GM18505 (cell line): Measurements from ENCODE around the gene C1QTNF2.

ENCODE experiments used
- ATAC-seq: cut with Tn5 transposase; IDR thresholded peaks from one replicate; pipeline ENCODE4 v1.9.1; 2021; ENCODE audit not compliant: unreplicated experiment
- POLR2A ChIP-seq: IDR thresholded peaks from 4 replicates; pipeline ENCODE4 v1.6.1; 2011; ENCODE audit warnings: borderline replicate concordance; ENCODE audit not compliant: insufficient read depth, insufficient read length; ENCODE audit errors: extremely low read depth

C1QTNF2 gene

DNA sequence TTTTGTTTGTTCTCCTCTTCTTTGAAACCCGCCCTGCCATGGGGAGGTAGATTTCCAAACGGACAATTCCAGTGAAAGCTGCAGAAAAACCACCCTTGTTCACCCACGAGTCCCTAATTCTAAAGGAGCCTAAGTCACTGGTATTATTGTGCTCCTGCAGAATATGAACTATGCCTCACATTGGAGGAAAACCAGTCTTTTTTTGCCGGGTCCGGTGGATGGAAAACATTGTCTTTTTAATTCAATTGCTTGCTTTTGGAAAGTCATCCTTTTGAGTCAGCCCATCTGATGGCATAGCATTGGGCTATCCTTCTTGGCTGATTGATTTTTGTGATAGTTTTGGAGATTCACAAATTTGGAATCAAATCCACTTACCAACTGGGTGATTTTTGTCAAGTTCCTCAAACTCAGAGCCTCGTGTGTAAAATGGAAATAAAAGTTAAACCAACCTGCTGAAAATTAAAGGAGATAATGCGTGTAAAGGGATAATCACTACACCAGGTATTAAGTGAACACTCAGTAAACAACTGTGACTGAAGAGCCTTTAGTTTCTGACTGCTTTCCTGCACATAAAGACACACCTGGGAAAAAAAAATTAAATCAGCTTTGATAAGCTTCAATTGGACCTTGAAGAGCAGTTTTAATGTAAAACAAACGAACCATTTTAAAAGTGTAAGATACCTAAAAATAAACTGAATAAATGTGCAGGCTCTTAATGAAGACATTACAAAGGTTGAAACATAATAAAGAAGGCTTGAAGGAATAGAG is 57.3 kb downstream of the C1QTNF2 start:
- no peak for ATAC-seq
- TF ChIP-seq POLR2A: no peak

DNA sequence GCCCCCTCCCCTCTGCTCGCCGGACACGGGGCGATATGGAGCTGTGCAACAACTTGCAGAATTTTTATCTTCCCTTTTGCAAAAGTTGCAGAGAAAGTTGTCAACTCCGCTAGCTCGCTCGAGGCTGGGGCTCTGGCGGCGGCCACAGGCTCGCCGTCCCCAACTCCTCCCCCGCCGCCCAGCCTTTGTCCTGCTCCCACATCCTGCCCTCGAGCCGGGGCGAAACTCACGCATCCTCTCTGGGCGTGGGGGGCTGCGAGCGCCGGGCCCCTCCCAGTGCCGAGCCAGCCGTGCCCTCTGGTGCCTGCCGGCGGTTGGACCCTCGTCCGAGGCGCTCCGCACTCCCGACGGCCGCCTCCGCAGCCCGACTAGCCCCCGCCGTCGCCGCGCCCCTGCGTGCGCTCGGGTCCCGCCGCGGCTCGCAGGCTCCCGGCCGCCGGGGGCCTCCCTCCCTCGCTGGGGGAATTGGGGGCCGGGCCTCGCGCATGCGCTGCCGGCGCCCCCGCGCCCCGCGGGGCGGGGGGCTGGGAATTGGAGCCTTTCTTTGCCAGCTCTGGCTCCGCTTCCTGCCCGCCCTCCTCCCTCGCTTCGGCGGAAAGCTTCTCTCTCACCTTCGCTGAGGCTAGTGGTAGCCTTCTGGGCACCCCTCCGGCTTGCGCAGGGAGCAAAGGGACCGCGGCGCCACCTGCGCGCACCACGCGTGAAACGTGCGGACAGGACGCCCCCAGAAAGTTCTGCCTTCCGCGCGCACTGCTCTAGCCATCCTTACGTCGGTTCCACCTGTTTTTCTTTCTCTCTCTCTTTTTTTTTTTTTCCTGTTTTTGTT is 58.1 kb downstream of the C1QTNF2 start, which contains the start of gene CCNJL:
TSS of gene CCNJL (minus strand) at position 431 of the 826 bp plus-strand sequence. CDS start 641 bp downstream, outside the sequence.
- no peak for TF ChIP-seq POLR2A
- peak; percentile 57 for ATAC-seq

DNA sequence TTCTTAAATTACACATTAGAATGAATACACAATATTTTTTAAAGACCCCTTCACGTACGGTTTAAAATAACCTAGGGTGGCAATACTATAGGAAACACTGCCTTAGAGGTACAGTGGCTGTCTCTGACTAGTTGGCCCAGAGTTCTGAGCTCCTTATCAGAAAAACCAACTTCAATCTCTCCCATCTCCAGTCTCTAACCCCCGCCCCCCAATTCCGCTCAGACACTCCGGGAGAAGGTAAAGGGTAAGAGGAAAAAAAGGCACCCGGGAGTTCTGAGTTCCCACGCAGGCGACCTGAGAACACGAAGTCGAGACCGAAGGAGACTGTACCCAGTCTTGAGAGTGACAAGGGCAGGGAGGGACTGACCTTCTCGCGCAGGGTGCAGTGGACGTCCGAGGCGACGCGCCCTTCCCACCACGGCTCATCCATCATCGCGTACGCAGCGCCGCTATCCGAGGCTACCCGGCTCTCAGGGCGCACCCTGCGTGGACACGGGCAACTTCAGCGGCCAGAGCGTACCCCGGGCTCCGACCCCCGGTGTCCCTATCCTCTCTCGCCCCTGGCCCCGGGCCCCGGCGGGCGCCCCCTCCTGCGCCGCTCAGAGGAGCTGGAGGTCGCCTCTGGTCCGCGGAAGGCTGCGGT is 58.8 kb downstream of the C1QTNF2 start:
- ATAC-seq: peak; percentile 5
- TF ChIP-seq POLR2A: no peak

DNA sequence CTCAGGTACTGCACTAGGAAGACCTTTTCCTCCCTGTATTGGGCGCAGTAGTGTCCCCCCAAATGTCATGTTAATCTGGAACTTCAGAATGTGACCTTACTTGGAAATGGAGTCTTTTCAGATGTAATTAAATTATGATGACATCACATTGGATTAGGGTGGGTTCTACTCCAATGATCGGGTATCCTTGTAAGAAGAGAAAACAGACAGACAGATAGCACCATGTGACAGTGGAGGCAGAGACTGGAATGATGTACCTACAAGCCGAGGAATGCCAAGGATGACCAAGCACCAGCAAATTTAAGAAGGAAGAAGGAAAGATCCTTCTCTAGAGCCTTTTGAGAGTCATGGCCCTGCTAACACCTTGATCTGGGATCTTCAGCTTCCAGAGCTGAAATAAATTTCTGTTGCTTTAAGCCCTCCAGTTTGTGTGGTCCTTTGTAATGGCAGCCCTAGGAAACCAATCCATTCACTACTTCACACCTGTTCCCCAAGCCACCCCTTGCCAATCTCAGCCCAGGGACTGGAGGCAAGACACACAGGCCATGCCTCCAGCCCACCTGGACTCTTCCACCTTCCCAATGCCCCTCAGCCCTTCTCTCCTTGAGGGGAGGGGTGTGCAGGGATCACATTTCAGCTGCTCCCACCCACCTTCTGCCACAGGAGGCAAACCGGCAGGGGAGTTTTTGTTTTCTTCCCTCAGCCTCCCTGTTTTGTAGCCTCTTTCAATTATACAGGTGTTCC is 59.7 kb downstream of the C1QTNF2 start:
- no peak for ATAC-seq
- TF ChIP-seq POLR2A: no peak

DNA sequence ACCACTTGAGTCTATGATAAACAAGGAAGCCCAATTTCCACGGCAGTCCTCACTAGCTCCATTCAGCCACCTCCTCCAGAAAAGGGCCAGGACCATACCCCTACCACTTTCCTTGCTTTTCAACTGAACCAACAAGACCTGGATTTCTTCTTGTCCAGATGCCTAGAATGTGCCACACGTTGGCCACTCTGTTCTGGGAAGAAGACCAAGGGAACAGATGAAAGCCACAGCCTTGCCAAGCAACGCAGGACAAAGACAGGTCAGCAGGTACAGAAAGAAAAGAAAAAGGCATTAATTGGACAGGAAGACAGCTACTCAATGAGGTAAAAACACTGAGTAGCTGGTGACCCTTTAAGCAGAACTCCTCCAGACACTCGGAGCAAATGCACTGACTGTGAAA is 60.3 kb downstream of the C1QTNF2 start:
- no peak for ATAC-seq
- no peak for TF ChIP-seq POLR2A

DNA sequence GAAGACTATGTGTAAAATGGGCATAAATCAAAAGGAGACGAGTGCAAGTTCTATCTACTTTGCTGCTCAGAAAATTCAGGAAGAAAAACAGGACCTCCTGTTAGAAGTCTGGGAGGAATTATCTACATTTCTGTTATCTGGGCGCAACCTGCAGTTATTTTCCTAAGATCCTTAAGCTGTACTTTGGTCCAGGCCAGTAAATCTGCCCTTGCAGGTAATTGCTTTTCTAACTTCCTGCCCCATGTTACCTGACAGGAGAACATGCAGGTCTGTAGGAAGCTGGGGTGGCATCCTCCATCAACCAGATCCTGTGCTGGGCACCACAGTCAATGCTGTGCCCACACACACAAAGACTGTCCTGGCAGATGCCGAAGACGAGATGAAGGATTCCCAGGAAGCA is 63.7 kb downstream of the C1QTNF2 start:
- TF ChIP-seq POLR2A: no peak

DNA sequence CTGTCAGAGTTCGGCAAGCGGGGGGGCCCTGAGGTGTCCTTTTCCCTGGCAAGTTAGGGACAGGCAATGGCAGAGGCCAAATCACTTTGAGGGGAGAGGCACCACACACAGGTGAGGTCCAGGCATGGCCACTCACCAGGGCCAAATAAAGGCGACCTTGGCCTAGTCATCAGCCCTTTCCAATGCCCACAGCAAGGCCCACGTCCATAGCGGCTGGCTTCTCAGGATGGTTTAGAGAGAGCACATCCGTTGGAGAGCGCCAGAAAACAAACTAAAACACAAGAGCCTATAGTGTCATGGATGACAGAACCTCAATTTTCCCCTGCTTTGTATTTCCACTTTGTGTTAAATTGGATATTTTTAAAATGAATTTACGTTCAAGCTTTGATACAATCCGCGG is 65.1 kb downstream of the C1QTNF2 start:
- no peak for TF ChIP-seq POLR2A
- no peak for ATAC-seq

More for the DNA sequence above, 63.7 kb downstream of the C1QTNF2 start:
- no peak for ATAC-seq

DNA sequence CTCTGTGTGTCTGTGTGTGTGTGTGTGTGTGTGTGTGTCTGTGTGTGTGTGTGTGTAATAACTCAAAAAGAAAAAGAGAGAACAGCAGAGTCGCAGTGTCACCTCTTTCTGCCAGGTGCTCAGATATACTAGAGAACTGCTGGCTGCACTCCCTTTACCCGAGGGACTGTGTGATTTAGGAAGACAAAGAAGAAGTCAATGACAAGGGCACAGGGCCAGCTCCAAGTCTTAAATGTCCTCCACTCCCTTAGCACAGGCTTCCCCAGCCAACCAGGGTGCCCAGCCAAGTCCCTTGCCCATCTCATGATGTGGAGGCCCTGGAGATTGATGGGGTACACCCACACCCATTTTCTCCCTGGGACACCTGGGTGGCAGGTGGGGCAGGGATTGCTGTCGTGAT is 66.7 kb downstream of the C1QTNF2 start:
- ATAC-seq: no peak
- no peak for TF ChIP-seq POLR2A

DNA sequence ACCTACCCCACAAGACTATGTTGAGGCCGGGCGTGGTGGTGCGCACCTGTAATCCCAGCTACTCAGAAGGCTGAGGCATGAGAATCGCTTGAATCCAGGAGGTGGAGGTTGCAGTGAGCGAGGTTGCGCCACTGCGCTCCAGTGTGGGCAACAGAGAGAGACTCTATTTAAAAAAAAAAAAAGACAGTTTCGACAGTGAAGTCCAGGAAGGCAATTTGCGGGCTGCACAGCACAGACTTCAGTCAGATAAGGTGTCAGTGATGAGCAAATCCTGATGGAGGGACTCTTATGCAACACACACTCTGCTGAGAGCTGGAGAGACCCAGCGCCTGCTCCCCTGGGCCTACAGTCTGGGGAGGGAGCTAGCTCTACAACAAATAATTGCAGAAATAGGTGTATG is 72.2 kb downstream of the C1QTNF2 start:
- TF ChIP-seq POLR2A: no peak
- no peak for ATAC-seq

DNA sequence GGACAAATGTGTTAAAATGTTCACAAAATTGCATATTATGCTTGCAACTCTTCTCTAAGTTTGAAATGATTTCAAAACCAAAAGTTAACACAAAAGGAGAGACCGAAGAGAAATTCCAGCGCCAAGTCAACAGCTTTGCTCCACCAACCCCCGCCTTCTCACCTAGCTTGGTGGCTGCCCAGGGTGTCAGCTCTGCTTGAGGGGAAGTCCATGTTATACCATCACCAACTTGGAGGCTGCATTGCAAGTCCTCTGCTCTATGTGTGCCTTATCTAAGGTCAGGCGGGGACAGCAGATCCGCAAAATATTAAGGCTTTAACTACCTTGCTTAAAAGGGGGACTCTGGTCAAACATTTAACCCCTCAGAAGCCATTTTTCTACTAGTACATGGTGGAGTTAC is 72.7 kb downstream of the C1QTNF2 start:
- ATAC-seq: no peak
- no peak for TF ChIP-seq POLR2A
